ENCODE data around the gene HSPA6.

DNA sequence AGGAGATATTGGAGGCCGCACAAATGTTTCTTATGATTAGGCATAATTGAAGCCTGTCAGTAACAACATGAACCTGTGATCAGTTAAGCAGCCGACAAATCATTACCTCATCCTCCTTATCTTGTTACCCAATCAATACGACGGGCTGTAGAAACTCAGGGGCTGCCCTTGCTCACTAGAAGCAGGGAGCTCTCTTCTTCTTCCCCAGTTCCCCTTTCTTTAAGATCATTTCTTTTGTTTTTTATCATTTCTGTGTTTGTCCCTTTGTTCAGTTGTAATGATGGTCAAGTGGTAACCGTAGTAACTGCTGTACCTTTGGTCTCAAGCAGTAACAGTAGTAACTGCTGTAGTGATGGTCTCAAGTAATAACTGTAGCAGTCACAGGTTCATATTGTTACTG lies 32.9 kb upstream of the HSPA6 start:
- TF ChIP-seq POLR2A (IDR thresholded peaks at IDR 0.05) (no peak), POLR2AphosphoS5 (IDR thresholded peaks at IDR 0.05) (no peak)
- TF ChIP-seq, protein P1, sequence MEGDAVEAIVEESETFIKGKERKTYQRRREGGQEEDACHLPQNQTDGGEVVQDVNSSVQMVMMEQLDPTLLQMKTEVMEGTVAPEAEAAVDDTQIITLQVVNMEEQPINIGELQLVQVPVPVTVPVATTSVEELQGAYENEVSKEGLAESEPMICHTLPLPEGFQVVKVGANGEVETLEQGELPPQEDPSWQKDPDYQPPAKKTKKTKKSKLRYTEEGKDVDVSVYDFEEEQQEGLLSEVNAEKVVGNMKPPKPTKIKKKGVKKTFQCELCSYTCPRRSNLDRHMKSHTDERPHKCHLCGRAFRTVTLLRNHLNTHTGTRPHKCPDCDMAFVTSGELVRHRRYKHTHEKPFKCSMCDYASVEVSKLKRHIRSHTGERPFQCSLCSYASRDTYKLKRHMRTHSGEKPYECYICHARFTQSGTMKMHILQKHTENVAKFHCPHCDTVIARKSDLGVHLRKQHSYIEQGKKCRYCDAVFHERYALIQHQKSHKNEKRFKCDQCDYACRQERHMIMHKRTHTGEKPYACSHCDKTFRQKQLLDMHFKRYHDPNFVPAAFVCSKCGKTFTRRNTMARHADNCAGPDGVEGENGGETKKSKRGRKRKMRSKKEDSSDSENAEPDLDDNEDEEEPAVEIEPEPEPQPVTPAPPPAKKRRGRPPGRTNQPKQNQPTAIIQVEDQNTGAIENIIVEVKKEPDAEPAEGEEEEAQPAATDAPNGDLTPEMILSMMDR (IDR thresholded peaks at IDR 0.05) = no peak
